NCI-H2227 (cell line): ENCODE measurements around the gene LHX3.

ENCODE experiments used
- DNase-seq: peaks from one replicate; lab custom pipeline; 2025; ENCODE audit not compliant: unreplicated experiment; lab: John Stamatoyannopoulos, UW

LHX3 gene

DNA sequence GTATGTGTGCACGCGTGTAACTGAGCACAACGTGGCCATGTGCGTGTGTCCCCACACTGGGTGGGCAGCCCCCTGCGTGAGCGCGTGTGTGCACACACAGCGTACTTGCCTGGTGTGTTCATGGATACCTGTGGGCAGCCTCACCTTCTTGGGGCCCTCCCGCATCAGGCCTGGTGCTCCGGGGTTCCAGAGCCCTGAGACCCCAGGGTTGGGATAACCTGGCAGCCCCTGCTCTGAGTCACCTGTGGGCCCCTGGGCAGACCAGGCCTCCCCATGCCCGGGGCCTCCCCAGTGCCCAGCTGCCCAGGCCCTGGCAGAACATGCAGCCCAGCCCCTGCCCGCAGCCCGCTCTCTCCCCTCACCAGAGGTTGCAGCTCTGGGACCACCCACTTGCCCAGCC, 25.2 kb downstream of the LHX3 start:
- no peak for DNase-seq

DNA sequence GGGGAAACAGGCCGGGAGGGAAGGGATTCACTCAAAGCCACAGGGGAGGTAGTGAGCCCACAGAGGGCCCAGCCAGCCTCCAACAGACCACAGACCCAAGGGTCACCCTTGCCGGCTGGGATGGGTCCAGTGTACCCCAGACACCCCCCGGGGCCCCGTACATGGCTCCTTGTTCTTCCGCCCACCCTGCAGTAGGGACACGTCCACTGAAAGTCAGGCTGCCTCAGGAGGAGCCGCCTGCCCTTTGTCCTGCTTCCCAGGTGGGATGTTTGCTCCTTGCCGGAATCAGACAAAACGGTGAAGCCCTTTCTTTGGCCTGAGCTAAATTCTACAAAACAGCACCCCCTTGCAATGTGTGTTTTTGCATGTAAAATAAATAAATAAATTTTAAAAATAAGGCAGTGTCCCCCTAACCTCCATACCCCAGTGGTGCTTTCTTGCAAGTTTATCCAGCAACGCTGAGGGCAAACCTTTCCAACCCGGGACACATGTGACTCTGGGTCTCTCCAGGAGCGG, 25.8 kb downstream of the LHX3 start:
- no peak for DNase-seq

DNA sequence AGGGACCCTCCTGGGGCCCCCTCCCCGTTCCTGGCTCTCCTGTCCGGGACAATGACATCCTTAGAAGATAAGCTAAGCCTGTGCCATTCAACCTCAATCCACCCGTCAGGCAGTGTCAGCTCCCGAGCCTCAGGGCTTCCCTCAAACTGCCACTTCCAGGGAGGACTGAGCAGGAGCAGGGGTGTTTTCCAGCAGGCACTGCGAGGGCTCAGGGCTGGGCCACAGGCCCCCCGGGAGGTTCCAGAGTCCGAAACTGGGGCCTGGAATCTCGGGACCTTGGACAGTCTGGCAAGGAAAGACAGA, 26.2 kb downstream of the LHX3 start:
- DNase-seq: no peak

DNA sequence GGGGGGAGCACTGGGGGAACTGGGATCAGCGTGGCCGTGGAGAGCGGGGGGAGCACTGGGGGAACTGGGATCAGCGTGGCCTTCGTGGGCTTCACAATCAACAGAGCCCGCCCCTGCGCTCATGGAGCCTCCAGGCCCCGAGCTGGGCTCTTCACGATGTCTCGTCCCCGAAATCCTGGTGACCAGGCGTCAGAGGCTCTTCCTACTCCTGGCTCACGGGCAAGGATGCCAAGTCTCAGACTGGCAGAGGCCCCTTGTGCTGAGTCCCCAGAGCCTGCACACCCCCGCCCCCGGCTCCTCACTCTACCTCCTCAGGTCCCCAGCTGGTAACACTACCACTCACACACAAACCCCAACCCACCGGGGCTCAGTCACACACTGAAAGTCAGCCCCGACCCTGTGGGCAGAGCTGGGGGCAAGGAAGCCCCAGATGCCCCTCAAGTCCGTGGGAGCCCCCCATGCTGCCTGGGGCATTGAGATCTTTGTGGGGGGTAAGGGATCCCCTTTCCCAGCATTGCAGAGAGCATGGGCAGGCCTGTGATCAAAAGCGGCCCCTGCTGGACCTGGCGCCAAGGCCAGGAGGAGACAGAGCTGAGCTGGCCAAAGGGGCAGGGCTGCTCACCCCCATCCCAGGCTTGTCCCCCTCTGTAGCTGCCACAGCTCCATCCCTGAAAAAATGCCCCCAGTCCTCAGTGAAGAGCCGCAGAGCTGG, 26.7 kb downstream of the LHX3 start:
- no peak for DNase-seq

DNA sequence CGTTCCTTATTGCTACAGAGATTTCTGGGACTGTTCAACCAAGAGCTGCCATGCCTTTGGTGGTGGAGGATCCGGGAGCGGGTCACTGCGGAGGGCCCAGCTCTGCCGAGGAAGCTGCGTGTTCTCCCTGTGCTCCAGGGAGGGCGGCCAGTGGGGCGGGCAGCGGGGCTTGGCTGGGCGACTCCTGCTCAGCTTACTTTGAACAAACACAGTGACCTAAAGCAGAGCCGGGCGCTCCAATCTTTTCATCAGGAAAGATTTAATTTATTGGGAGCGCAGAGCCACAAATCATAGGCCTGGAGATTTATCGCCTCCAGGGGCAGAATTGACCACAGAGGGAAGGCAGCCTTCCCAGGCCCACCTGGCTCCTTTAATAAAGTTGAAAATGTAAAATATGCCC, 27.7 kb downstream of the LHX3 start:
- DNase-seq: no peak

DNA sequence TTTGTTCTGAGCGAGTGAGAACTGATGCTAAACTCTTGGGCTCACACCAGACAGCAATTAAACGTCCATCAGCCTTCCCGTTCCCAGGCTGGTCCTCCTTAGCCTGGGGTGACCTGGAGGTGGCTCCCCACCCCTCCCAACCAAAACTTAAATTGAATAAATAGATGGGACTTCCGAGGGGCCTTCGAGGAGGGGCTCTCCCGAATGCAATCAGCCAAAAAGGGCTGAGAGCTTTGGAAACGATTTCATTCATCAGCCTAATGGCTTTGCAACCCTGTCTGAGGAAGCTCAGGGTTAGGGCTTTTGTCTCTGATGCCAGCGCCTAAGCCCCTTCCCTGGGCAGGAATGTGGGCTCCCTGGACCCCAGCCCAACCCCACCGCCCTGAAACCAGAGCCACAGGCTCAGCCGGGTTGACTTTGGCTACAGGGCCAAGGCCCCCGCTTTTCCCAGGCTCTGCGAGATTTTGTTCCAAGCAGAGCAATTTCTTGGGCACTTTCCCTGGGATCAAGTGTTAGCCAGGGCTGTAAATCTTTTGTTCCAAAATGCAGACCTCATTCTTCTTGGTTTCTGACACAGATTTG, 29.2 kb downstream of the LHX3 start:
- no peak for DNase-seq

DNA sequence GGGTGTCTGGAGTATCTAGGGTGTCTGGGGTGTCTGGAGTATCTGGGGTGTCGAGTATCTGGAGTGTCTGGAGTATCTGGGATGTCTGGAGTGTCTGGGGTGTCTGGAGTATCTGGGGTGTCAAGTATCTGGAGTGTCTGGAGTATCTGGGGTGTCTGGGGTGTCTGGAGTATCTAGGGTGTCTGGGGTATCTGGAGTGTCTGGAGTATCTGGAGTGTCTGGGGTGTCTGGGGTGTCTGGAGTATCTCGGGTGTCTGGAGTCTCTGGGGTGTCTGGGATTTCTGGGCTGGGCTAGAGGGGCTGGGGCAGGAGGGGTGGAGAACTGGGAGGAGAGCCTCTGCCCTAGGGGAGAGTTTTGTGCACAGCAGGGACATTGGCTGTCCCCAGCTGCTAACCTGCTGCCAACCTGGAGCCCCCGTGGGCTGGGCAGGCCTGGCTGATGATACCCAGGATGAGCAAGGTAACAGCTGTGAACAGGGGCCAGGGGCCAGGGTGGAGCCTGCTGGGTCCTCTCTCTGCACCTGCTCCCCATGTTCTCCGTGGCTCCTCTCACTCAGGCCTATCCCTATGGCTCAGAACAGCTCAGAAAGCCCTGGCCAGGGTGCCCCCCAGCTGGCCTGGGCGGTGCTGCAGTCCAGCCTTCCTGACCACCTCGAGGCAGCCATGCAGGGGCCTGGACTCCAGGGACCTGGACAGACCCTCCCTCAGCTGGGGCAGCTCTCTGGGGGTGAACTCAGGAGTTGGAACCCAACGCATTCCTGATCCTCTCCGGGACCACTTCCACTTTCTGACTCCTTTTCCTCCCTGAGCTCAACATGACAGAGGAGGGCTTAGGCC, 29.9 kb downstream of the LHX3 start:
- no peak for DNase-seq

DNA sequence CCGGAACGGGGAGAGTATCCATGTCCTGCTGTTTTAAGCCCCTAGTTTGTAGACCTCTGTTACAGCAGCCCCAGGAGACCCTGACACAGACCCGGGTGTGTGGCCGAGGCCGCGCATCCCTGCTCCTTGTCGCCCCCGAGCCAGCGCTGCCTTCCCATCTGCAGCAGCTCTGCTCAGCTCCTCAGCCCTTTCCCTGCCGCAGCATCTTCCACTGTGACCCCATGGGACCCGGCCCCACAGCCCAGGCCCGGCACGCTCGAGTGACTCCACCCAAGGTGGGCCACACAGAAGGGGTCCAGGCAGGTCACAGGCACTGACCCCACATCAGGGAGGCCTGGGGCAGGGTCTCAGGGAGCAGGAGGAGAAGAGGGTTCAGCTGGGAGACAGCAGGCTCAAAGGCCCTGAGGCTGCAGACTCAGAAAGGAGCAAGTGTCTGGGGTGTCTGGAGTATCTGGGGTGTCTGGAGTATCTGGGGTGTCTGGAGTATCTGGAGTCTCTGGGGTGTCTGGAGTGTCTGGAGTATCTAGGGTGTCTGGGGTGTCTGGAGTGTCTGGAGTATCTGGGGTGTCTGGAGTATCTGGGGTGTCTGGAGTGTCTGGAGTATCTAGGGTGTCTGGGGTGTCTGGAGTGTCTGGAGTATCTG, 31.2 kb downstream of the LHX3 start:
- no peak for DNase-seq

DNA sequence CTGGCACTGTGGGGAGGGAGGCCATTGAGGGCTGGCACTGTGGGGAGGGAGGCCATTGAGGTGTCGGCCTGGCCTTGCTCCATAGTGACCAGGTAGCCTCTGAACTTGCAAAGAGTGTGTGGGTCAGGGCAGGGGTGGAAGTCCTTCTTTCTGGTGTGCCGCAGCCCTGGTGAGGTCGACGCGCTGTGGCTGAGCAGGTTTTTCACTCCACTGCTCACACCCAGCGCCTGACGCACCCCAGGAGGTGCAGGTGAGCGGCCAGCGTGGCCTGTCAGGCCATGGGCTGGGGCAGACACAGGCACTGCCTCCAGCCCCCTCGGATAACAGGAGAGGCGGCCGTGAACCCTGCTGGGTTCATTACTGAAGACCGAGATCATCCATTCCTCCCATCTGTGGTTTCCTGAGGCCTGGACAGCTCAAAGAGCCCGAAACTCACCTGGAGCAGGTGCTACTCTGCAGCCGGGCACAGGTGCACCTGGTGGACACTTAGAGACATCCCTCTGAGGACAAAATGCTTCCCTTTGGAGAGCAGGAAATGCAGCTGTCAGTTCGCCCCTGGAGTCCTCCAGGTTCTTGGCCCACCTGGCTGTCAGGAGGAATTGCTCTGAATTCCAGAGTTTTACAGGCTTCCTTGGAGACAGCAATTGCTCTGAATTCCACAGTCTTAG, 32.4 kb downstream of the LHX3 start:
- no peak for DNase-seq

DNA sequence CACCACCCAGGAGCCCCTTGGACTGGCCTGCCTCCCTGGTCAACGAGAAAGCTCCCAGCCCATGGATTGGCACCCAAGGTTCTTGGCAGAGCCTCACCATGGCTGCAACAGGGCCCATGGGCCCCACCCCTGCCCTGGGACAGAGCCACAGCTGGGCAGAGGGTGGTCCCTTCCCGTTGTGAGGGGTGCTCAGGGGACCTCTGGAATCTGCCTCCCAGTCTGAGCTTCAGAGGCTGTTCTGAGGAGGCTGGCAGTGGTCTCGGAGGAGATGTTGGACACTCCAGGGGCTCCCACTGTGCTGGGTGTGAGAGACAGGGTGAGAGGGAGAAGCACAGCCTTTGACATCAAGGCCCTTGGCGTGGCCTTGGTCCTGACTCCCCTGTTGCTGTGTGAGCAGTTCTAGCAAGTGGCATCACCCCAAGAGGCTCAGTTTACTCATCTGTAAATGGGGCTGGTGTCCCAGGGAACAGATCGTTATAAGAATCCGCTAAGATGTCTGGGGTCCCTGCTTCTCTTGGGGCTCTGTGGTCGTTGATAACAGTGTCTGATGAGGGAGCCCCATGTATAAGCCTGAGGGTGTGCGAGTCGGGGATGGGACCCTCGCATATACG, 33.0 kb downstream of the LHX3 start:
- no peak for DNase-seq

DNA sequence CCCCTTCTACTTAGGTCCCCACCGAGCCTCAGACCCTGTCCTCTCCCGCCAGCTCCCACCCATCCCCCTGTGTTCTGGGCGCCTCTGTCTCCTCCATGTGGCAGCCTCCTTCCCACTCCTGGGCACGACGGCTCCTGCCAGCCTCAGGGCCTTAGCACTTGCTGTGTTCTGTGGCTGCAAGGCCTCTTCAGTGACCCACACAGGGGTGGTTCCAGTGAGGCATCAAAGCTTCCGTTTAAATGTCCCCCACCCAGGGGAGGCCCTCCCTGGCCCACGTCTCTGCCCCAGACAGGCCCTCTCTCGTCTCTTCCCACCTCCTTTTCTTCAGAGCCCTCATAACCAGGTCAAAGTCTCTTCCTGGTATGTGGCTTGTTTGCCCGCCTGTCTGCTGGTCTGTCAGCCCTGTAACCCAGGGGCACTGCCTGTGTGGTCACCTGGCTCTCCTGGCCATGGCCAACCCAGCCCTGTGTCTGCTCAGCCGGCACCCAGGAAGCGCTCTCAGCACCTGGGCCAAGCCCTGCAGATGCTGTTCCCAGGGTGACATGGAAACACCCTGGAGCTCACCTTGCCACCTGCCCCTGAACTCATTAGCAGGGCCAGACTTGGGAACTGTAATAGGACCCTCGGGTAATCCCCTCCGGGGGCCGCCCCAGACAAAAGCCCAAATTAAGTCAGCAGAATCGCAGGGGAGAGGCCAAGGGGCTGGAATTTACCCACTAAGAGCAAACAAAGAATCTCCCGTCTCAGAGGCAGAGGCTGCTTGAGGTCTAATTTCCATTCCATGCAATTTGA, 33.7 kb downstream of the LHX3 start:
- no peak for DNase-seq

DNA sequence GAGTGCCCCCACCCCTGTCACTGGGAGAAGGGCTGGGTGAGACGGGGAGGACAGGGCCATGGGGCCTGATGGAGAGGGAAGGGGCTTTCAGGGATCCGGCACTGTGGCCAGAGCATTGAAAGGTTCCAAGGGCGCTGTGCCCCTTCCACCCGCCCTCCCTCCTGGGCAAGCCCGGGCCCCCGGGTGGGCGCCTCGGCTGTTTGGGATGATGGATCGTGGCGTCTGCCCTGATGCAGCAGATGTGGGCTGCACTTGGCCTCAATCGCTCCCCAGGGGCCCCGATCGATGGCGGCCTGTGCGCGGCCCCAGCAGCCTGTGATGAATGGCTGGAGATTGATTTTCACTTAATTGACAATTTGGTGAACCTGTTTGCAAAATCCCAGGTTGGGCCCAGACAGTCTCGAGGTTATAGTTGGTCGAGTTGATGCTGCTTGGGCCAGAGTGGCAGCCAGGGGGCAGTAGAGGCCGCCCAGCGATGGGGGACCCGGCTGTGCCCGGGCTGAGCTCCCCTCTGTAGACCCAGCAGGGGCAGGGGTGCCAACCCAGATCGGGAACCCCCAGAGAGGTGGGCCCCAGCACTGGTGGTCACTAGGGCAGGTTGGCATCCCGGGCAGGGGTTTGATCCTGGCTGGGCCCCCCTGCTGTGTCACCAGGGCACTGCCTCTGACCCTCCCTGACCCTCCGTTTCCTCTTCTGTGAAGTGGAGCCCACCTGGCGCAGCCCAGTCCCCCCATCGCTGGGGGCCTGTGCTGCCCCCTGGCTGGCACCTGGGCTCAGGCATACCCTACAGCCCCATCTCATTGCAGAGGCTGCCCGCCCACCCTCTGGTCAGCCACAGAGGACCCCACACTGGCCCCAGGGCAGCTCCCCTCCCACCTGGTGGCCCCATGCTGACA, 34.7 kb downstream of the LHX3 start:
- DNase-seq: no peak

DNA sequence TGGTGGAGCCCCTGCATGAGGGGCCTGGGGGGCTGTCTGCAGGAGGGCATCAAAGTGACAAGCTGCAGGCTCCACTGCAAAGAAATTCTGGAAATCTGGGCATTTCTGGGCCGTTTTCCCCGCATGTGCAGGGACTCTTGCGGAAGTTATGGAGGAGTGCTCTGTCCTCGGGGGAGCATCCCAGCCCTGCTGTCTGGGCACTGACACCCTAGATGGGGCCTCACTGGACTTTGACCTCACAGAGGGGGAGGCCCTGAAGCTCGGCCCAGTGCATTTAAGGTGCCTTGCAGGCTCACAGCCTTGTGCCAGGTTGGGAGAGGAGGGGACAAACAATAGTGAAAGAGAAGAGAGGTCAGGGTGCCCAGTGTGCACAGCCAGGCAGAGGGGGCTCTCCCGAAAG, 35.4 kb downstream of the LHX3 start:
- DNase-seq: no peak

DNA sequence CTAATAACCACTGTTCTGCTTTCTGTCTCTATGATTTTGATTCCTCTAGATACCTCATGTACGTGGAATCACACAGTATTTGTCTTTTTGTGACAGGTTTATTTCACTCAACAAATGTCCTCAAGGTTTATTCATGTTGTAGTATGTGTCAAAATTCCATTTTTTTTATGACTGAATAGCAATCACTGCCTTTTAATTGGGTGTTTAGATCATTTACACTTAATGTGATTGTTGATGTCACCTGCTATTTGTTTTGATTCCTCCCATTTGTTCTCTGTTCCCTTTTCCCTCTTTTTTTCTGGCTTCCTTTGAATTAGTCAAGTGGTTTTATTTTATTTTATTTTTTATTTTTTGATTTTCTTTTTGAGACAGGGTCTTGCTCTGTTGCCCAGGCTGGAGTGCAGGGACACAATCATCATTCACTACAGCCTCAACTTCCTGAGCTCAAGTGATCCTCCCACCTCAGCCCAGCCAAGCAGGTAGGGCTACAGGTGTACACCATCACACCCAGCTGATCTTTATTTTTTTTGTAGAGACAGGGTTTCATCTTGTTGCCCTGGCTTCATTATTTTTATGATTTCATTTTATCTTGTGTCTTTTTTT, 41.6 kb downstream of the LHX3 start:
- no peak for DNase-seq

DNA sequence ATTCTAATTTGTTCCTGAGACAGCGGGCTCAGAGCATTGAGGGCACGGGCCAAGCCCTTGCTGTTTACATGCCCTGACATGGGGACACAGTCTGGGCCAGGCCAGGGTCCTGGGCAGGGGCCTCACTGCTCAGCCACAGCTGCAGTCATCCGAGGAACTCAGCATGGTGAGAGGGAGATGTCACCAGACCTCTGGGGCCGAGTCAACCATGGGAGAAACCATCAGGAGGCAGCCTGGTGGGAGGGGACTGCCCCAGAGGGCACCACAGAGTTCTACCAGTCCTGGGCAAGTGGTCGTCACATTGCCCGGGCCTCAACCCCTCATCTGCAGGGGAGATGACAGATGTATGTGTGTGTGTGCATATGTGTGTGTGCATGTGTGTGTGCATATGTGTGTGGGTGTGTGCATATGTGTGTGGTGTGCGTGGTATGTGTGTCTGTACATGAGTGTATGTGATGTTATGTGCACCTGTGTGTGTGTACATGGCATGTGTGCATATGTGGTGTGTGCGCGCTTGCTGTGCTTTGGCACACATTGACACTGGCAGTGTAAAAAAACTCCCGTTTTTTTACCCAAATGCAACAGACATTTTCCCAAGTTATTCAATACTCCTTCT, 43.8 kb downstream of the LHX3 start:
- no peak for DNase-seq

DNA sequence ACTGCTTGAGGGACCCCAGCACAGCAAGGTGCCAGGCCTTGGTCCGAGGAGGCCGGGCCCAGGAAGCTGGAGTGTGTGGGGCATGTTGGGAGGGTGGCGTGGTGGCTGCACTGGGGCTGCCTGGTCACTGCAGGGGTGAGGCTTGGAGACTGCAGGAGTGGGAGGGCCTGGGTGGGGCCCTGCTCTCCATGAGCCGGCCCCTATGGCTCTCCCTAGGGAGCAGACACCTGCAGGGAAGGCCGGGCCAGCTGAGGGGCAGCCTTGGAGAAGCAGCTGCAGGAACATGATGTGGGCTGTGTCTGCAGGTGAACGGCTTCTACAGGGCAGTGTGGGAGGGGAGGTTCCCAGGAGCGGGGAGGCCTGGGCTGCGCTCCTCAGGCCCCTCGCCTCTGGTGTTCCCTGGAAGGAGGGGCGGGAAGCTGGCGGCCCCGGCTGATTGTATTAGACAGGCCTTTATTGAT, 44.5 kb downstream of the LHX3 start:
- DNase-seq: peak; percentile 33

DNA sequence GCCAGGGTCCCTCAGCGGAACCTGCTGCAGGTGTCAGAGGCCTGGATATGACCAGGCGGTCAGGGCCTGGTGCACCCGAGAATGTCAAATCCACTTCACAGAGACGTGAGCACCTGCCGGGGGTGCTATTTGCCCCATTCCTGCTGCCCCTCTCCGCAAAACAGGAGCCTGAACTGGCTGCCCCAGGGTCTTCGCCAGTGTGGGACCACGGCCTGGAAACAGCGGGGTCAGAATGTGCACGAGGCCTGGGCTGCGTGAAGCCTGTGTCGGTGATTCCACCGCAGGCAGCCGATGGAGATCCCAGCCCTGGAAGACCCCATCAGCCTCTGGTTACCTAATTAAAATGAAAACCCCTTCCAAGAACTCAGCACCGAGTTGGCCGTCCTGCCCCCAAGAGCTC, 45.1 kb downstream of the LHX3 start:
- no peak for DNase-seq
